Thyroid gland (tissue), 4 donors: ENCODE data around the gene TRIM14.

Experiments used
- POLR2A ChIP-seq, 2 donors: fragments of 450-650 bp; IDR thresholded peaks; one replicate each; pipeline ENCODE4 v1.6.1; 2017; ENCODE audit warnings: antibody characterized with exemption in 2 of 2, mild to moderate bottlenecking in 2 of 2, moderate library complexity in 1 of 2
- TF ChIP-seq, protein P1 (sequence below), 6 experiments: fragments of 200-600 bp in 3 of 6; fragments of 450-650 bp in 3 of 6; sonication (generic) in 3 of 6; IDR thresholded peaks; one replicate each; pipeline ENCODE4 v1.5.1; 2016 to 2019; ENCODE audit warnings: antibody characterized with exemption in 6 of 6, mild to moderate bottlenecking in 2 of 6, inconsistent platforms in 1 of 6, moderate library complexity in 1 of 6

DNA sequence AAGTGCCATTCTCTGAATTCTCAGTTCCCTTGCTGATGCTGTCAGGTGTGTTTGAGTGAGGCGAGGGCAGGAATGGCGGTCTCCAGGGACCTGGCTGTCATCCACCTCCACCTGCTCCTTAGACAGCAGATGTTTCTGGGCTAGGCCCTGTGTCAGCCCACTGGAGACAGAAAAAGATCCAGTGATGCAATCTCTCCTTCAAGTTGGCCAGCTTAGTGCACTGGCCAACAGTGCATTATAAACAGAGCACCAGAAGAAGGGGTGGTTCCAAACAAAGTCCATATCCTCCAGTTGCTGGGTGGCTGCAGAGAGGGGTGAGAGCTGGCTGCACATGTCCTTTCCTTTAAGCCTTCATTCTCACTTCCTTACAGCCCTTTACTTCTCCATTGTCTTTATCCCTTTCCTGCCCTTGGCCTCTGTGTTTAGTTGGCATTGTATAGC, 35.9 kb downstream of the TRIM14 start:
- TF ChIP-seq, protein P1, sequence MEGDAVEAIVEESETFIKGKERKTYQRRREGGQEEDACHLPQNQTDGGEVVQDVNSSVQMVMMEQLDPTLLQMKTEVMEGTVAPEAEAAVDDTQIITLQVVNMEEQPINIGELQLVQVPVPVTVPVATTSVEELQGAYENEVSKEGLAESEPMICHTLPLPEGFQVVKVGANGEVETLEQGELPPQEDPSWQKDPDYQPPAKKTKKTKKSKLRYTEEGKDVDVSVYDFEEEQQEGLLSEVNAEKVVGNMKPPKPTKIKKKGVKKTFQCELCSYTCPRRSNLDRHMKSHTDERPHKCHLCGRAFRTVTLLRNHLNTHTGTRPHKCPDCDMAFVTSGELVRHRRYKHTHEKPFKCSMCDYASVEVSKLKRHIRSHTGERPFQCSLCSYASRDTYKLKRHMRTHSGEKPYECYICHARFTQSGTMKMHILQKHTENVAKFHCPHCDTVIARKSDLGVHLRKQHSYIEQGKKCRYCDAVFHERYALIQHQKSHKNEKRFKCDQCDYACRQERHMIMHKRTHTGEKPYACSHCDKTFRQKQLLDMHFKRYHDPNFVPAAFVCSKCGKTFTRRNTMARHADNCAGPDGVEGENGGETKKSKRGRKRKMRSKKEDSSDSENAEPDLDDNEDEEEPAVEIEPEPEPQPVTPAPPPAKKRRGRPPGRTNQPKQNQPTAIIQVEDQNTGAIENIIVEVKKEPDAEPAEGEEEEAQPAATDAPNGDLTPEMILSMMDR (IDR thresholded peaks at IDR 0.05): no peak
- no peak for TF ChIP-seq POLR2A (IDR thresholded peaks at IDR 0.05)
